Epithelial cell of prostate (primary cell): ENCODE results near the gene TBX3.
"Not testable (repeated sequence)": the region's sequence is repeated elsewhere in the genome, so short reads cannot be mapped to it uniquely, and the experiment has no call there.

Source experiments
- DNase-seq: peaks from one replicate; pipeline ENCODE4 v3.0.0-alpha.2; 2011; ENCODE audit warnings: low read depth, low spot score
- H3K27ac ChIP-seq: fragments of 450-650 bp; 2 replicates; pipeline ENCODE4 v1.5.1; 2017; ENCODE audit warnings: mild to moderate bottlenecking

TBX3 gene

DNA sequence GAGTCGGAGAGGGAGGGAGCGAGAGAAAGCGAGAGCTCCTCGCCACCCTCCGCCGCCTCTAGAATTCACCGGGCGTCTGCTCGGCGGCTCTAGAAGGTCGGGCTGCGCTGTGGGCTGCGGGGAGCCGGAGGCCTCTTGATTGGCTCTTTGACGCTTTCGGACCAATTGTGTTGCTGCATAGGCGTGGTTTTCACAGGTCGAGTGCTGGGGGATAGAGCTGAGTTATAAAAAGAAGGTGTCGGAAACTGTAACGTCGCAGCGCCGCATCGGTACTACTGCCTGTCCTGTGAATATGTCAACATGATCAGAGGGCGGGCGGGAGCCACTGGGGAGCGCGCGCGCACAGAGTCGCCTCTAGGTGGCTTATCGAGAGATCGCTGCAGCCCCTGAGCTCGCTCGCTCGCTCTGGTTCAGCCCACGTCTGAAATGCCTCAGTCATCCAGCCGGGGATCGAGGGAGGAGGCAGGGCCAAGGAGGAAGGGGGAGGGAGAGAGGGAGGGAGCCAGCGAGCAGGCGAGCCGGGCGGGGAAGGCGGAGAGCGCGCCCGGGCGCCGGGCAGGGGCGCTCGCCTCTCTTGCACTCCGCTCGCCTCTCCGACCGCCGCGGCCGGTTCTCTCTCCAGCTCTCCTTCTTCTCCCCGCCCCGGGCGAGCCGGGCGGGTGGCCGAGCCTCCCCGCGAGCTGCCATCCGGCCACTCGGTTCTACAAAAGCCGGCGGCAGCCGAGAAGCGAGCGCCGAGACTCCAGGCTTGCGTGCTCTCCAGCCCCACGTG is at the start of gene TBX3:
Gene TBX3 (minus strand): TSS at position 78 of the 772 bp plus-strand sequence. CDS start 975 bp downstream, outside the sequence.
- H3K27ac ChIP-seq, result peak within 1 kb of the TSS; percentile 96
- peak; percentile 99 for DNase-seq

DNA sequence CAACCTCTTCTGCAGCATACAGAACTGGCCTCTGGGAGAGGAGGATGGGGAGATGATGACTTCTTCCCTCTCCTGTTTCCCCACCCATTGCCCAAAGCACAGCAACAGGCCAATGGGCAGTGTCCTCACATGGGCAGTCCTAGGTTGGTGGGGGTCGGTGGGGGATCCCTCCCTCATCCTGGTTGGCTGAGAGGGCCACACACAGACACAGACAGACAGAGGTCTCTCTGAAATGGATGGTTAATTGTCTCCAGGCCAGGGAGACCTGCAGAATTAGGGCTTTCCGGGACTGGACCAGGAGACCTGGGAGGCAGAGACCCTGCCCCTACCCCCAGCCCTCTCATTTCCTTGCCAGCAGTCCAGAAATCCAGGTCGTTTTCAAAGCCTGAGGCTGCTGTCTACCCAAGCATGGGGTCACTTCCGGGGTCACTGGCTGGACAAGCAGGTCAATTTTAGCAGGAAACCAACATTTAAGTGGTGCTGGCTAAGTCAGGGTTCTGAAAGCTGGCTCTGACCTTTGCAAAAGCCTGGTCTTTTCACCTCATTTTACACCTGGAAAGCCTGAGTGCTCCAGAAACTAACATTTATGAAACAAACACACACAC is 48.6 kb upstream of the TBX3 start:
- no peak overlapping the region for H3K27ac ChIP-seq
- DNase-seq, result no peak

DNA sequence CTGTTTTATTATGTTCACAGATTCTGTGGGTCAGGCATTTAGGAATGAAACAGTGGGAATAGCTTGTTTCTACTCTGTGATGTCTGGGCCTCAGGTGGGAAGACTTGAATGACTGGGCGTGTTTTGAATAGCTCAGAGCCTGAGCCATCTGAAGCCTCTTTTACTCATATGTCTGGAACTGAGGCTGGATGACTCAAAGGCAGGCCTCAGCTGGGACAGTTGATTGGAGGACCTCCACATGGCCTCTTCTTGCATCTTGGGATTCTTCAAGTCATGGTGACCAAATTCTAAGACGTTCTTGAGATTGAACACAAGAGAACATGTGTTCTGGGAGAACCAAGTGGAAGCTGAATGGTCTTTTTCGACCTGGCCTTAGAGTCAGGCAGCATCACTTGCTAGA is 45.8 kb upstream of the TBX3 start:
- peak; percentile 60 for DNase-seq
- H3K27ac ChIP-seq, result peak overlapping the region; percentile 10

DNA sequence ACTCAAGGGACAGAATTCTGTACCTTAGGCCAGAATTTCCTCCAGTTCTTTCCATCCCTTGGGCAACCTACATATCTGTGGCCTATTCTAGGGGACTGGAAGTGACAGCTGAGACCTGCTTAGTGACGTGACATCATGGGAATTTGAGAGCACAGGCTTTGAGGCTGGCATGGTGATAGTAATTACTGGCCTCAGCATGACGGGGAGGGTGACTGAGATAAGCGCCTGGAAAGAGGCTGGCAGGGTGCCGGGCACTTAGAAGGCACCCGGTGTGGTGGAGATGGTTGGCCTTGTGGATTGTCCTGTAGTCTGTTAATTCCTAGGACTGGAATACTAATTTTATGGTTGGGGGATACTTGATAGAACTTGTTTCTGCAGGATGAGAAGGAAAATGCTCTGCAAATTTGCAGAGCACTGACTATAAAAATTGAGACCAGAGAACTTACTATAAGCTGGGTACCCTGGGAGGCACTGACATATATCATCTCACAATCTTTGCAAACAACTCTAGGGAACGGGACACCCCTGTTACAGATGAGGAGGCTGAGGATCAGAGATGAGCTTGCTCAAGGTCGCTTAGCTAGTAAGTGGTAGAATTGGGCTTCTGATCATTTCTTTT is 42.2 kb upstream of the TBX3 start:
- no peak overlapping the region for H3K27ac ChIP-seq
- no peak for DNase-seq

DNA sequence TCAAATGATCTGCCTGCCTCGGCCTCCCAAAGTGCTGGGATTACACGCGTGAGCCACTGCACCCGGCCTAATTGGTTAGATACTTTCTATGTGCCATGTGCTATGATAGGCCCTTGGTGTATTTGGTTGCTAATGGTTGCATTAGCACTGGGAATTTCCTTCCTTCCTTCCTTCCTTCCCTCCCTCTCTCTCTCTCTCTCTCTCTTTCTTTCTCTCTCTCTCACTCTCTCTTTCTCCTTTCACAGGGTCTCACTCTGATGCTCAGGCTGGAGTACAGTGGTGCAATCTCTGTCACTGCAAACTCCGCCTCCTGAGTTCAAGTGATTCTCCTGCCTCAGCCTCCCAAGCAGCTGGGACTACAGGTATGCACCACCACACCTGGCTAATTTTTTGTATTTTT is 38.2 kb upstream of the TBX3 start:
- H3K27ac ChIP-seq, DNase-seq: not testable (repeated sequence)

DNA sequence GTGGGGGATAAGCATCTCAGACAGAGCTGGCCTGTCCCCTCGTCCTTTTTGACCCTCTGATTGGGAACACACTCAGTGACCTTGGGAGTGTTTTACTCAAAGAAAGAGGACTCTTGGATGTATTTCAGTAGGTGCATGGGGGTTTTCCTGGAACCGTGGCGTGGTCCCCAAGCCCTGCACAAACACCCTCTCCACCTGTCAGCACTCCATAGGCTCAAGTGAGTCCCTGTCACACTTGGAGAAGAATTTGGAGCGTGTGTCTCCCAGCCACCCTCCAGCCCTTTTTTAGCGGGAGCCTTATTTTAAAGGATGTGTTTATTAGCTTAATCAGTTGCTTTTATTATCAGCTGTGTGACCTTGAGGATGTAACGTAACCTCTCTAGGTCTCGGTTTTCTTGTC is 37.3 kb upstream of the TBX3 start:
- no peak for DNase-seq
- H3K27ac ChIP-seq, result no peak overlapping the region

DNA sequence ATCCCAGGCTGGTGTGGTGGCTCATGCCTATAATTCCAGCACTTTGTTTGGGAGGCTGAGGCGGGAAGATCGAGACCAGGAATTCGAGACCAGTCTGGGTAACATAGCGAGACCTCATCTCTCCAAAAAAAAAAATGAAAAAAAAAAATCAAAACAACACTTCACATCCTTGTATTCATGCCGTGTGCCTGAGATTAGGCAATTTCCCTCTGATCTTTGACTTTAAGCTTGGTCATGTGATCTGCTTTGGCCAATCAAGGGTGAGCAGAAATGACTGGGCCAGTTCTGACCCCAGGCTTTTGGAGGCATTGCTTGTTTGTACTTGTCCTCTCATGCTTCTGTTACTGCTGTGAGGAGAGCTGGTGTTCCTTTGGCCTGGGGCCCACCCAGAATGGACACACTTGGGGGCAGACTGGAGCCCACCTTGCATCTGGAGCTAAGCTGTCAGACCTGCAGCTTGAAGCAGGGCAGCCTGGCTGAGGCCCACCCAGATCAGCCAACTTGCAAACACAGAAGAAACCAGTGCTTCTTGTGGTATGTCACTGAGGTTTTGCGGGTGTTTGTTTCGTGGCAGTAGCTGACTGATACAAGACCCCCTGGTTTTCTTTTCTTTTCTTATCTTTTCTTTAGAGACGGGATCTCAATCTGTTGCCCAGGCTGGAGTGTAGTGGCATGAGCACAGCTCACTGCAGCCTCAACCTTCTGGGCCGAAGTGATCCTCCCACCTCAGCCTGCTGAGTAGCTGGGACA is 29.7 kb upstream of the TBX3 start:
- H3K27ac ChIP-seq, result no peak overlapping the region
- DNase-seq, result no peak

DNA sequence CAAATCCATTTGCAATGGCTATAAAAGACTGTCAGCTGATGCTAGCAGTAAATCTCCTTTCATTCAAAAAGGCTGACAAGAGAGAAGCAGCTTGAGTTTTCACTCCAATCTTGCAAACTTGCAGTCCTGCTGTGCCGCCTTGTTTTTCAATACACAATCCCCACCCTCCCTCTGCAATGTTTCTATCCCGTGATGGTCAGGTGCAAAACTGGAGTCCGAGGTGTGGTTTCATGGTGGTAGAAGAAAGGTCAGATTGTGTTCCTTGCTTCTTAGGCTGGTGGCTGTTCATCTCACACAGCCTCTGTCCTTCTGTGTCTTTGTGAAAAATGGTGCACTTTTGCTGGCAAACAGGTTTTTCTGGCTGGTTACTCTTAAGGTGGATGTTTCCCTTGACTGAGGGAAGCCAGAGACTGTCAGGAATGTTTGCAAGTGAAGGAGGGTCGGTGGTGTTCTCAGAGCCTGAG is 27.7 kb upstream of the TBX3 start:
- no peak overlapping the region for H3K27ac ChIP-seq
- no peak for DNase-seq

DNA sequence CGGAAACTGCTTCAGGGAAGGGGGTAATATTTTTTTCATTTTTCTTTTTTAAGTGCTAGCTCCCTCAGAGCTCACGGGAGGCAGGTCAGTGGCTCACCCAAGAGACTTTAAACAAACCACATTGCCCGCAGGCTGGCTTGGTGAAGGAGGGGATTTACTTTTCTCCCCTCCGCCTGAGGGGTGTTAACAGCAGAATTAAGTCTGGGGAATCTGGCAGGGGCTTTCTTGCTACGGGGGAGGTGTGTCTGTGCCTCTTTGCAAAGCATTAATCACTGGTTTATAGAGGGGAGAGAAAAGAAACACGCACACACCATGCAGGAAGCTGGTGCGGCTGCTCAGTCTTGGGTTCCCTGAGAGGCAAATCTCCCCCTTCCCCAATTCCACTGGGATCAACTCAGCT is 26.2 kb upstream of the TBX3 start:
- H3K27ac ChIP-seq, result no peak overlapping the region
- no peak for DNase-seq

DNA sequence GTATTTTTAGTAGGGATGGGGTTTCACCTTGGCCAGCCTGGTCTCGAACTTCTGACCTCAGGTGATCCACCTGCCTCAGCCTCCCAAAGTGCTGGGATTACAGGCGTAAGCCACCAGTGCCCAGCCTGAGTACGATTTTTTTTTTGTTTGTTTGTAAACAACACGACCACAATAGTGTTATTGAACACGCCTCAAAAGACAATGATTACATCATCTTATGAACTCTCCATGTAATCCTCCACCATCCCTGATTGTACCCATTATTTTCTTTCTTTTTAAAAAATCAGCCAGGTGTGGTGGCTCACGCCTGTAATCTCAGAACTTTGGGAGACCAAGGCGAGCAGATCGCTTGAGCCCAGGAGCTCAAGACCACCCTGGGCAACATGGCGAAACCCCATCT is 25.1 kb upstream of the TBX3 start:
- no peak for DNase-seq
- no peak overlapping the region for H3K27ac ChIP-seq

DNA sequence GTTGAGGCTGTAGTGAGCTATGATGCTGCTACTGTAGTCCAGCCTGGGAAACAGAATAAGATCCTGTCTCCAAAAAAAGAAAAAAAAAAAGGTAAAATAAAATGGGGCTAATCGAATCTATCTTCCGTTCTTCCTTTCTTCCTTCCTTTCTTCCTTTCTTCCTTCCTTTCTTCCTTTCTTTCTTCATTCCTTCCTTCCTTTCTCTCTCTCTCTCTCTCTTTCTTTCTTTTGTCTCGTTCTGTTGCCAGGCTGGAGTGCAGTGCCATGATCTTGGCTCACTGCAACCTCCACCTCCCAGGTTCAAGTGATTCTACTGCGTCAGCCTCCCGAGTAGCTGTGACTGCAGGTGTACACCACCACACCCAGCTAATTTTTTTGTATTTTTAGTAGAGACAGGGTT is 24.6 kb upstream of the TBX3 start:
- not testable (repeated sequence) for DNase-seq, H3K27ac ChIP-seq

DNA sequence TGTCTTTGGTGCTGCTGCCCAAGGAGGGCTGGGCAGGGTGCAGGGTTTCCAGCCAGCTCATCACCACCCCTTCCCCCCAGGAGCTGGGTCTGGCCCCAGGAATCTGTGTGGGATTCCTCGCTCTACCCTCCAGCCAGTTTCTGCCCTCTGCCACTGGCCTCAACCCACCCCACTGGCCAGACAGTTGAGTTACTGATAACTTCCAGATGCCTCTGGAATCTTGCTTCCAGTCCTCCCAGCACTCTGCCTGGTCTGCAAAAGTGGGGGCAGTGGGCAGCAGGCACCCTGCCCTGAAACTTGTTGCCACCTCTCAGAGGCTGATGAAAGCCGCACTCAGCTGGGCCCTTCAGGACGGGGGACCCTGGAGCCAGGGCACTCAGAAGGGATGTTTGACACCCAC is 20.1 kb upstream of the TBX3 start:
- no peak for DNase-seq

DNA sequence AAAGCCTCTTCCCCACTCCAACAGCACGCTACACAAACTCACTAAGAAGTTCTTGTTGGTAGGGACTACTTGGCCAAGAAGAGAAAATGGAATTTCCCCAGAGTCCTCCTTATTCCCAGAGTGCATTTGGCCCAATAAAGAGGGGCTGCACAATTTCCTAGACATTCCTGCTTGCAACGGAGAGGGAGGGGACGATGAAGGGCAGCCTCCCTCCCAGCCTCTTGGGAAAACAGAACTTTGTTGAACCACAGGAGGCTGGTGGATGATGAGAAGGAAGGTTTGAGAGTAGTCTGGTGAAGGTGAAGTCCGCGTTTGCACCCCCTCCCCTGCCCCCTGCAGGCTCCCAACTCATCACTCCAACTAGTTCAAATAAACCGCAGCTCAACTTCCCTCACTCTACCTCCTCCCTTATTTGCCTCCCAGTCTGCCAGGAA is 19.1 kb upstream of the TBX3 start:
- H3K27ac ChIP-seq, result no peak overlapping the region
- no peak for DNase-seq

More for the DNA sequence above, 20.1 kb upstream of the TBX3 start:
- H3K27ac ChIP-seq, result no peak overlapping the region

DNA sequence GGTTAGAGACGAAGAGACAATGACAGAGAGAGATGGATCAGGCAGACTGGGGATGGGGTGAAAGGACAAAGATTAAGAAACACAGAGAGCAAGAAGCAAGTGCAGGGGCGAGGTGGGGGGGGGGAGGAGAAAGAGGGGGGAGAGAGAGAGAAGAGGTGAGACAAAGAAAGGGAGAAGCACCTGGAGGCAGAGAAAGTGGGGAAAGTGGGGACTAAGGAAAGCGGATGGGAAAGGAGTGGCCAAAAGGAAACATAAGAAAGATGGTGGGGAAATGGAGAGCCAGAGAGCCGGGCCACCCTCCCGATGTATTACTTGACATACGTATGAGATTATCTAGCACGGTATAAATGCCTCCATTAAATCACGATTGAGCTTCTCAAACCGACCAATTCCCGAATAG is 18.5 kb upstream of the TBX3 start:
- DNase-seq, result no peak
- H3K27ac ChIP-seq, result no peak overlapping the region

DNA sequence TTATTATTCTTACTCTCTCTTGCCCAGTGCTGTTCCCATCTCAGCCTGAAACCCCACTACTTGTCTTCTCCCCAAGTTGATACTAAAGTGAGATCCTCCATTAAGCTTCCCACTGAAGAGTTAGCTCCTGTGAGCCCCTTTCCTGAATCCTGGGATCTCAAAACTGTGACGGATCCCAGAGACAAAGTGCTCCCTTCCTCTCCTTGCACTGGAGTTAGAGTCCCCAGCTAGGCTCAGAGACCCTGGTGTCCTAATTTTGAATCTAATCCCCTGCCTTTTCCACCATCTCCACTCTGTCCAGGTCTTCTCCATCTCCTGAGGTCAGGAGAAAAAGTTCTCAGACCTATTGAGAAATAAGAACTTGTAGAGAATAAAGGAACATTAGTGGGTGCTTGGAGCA is 17.6 kb upstream of the TBX3 start:
- DNase-seq, result no peak
- H3K27ac ChIP-seq, result no peak overlapping the region

DNA sequence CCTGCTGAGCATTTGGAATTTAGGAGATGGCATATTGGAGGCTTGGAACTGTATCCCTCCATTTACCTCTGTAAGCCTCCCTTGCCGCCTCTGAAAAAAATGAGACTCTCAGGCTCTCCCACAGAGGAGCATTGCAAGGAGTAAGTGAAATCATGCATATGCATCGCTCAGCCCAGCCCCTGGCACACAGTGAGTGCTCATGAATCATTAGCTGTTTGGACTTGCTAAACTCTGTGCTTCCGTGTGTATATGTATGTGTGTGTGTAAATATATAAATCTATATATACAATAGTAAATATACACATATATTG is 17.1 kb upstream of the TBX3 start:
- no peak for DNase-seq
- H3K27ac ChIP-seq, result no peak overlapping the region

DNA sequence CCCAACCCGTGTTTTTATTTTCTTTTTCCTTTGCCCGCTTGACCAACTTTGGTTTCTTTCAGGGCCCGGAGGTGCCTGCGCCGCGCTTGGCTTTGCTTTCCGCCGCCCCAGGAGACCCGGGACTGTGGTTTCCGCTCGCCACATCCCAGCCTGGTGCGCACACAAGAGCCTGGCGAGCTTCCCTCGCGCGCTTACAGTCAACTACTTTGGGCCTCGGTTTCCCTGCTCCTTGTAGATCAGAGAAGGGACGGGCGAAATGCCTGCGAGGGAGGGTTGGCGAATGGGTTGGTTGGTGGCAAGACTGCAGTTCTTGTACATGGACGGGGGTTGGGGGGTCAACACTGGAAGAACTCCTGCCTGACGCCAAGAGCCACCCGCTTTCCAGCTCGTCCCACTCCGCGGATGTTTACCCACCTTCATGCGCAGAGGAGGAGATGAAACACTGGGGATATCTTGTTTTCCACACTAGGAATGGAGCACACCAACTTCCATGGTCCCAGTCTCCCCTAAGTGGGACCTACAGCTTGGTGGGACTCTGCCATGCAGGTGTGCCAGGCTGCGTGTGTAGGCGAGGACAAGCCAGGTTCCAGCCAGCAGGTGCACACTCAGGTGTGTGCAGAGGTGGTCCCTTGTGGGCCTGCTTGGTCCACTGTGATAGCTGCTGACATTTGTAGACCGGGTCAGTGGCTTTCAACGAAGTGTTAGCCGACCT is 16.6 kb upstream of the TBX3 start:
- DNase-seq, result no peak
- no peak overlapping the region for H3K27ac ChIP-seq

DNA sequence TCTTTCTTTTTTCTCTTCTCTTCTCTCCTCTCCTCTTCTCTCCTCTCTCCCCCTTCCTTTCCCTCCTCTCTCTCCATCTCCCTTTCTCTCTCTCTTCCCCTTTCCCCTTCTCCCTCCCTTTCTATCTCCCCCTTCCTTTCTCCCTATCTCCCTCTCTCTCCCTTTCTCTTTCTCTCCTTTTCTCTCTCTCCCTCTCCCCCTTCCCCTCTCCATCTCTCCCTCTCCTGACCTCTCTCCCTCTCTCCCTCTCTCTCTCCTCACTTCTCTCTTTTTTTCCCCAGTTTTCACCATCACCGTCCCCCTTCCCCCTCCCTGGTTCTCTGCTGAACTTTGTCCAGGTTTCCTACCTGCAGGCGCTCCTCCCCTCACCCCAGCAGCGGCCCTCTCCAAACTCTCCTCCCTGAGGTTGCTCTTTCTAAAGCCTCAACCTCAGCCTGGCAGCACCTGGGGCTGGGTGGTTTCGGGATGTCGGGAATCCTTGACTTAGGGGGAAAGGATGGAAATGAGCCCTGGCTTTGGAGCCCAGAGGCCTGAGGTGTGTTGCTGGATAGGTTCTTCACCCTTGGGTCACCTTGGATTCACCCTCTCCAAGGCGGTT is 14.7 kb upstream of the TBX3 start:
- no peak for DNase-seq
- no peak overlapping the region for H3K27ac ChIP-seq

DNA sequence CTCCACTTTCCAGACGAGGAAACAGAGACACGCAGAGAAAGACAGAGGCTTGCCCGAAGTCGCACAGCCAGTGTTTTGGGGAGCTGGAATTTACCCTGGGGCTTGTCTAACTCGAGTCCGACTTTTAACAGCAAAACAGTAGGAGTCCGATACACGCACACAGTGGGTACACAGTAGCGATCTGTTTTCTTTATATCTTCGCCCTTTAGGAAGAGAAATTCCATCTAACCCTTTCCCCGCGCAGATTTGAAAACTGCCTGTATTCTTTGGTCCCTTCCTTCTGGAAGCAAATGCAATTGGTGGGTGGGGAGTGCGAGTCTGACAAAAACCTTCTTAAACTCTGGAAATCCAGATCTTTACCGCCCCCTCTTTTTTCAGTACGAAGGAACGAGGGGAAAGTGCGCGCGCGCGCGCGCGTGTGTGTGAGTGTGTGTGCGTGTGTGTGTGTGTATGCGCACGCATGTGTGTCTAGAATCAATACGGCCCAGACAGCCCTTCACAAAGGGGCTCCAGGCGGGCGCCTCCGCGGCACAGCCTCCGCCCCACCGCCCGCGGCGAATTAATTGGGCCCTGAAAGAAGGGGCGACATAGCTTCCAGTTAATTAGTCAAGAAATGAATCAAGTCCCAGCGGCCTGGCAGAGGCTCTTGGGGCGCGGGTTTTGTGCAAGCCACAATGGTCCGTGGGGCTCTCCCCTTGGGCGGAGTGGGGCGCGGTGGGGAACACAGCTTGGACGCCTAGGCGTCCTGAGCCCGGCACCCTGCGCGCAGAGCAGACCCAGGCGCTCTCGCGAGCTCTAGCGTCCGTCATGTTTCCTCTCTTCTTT is 14.0 kb upstream of the TBX3 start:
- H3K27ac ChIP-seq, result no peak overlapping the region
- DNase-seq, result no peak
